ENCODE results near the gene TES. TPM values are rescaled to one million over a fixed set of nuclear protein-coding genes. Genes with fewer than 3 reads are reported as not detected.

TES gene
- total and polyA plus RNA-seq, 2 experiments from 2014 or later, result 37.3 to 38.3 TPM

DNA sequence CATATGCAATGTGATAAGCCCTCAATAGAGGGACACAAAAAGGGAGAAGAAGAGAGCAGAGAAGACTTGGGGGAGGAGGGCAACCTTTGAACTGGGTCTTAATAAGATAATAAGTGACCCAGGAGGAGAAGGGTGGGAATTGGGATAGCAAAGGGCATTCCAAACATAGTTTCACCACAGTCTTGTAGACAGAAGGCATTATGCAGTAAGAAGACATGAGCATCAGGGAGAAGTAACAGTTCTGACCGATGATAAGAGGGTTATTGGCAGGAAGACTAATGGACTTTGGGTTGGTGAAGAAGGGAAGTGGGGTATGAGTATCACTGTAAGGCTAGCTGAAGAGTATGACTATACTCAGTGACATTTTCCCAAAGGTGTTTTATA is 63.6 kb downstream of the TES start:
- Mint-ChIP-seq H3K27me3 (ENCODE audit: insufficient read depth, low read depth, poor library complexity) (no peaks in the 10 kb centered on the region), H3K9me3 (no peaks in the 10 kb centered on the region), H3K27ac (0 out of 2 replicates have a peak overlapping the region, but pooled peaks have one; percentile 8), H3K36me3 (ENCODE audit: low read depth) (no peaks in the 10 kb centered on the region), H3K4me1 (peaks cover 20% of the 10 kb centered on the region; the same call in 2 of the 3 replicates), H3K4me3 (no peak overlapping the region)
- H4K20me1 ChIP-seq (replicated peaks; ENCODE audit: insufficient read depth), result no peaks in the 10 kb centered on the region
- H3K9me2 ChIP-seq (ENCODE audit: insufficient read depth), result no peaks in the 10 kb centered on the region; the same call in 1 of the 2 replicates
- no peak for ATAC-seq
- DNase-seq (ENCODE audit: low spot score), result no peak
- TF ChIP-seq, protein P1, sequence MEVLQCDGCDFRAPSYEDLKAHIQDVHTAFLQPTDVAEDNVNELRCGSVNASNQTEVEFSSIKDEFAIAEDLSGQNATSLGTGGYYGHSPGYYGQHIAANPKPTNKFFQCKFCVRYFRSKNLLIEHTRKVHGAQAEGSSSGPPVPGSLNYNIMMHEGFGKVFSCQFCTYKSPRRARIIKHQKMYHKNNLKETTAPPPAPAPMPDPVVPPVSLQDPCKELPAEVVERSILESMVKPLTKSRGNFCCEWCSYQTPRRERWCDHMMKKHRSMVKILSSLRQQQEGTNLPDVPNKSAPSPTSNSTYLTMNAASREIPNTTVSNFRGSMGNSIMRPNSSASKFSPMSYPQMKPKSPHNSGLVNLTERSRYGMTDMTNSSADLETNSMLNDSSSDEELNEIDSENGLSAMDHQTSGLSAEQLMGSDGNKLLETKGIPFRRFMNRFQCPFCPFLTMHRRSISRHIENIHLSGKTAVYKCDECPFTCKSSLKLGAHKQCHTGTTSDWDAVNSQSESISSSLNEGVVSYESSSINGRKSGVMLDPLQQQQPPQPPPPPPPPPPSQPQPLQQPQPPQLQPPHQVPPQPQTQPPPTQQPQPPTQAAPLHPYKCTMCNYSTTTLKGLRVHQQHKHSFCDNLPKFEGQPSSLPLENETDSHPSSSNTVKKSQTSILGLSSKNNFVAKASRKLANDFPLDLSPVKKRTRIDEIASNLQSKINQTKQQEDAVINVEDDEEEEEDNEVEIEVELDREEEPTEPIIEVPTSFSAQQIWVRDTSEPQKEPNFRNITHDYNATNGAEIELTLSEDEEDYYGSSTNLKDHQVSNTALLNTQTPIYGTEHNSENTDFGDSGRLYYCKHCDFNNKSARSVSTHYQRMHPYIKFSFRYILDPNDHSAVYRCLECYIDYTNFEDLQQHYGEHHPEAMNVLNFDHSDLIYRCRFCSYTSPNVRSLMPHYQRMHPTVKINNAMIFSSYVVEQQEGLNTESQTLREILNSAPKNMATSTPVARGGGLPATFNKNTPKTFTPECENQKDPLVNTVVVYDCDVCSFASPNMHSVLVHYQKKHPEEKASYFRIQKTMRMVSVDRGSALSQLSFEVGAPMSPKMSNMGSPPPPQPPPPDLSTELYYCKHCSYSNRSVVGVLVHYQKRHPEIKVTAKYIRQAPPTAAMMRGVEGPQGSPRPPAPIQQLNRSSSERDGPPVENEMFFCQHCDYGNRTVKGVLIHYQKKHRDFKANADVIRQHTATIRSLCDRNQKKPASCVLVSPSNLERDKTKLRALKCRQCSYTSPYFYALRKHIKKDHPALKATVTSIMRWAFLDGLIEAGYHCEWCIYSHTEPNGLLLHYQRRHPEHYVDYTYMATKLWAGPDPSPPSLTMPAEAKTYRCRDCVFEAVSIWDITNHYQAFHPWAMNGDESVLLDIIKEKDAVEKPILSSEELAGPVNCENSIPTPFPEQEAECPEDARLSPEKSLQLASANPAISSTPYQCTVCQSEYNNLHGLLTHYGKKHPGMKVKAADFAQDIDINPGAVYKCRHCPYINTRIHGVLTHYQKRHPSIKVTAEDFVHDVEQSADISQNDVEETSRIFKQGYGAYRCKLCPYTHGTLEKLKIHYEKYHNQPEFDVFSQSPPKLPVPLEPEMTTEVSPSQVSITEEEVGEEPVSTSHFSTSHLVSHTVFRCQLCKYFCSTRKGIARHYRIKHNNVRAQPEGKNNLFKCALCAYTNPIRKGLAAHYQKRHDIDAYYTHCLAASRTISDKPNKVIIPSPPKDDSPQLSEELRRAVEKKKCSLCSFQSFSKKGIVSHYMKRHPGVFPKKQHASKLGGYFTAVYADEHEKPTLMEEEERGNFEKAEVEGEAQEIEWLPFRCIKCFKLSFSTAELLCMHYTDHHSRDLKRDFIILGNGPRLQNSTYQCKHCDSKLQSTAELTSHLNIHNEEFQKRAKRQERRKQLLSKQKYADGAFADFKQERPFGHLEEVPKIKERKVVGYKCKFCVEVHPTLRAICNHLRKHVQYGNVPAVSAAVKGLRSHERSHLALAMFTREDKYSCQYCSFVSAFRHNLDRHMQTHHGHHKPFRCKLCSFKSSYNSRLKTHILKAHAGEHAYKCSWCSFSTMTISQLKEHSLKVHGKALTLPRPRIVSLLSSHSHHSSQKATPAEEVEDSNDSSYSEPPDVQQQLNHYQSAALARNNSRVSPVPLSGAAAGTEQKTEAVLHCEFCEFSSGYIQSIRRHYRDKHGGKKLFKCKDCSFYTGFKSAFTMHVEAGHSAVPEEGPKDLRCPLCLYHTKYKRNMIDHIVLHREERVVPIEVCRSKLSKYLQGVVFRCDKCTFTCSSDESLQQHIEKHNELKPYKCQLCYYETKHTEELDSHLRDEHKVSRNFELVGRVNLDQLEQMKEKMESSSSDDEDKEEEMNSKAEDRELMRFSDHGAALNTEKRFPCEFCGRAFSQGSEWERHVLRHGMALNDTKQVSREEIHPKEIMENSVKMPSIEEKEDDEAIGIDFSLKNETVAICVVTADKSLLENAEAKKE (CRISPR knock-in tag; IDR thresholded peaks at IDR 0.05), result no peak
- TF ChIP-seq NANOG (IDR thresholded peaks at IDR 0.05; ENCODE audit: borderline replicate concordance), result no peak
- TF ChIP-seq, protein P2, sequence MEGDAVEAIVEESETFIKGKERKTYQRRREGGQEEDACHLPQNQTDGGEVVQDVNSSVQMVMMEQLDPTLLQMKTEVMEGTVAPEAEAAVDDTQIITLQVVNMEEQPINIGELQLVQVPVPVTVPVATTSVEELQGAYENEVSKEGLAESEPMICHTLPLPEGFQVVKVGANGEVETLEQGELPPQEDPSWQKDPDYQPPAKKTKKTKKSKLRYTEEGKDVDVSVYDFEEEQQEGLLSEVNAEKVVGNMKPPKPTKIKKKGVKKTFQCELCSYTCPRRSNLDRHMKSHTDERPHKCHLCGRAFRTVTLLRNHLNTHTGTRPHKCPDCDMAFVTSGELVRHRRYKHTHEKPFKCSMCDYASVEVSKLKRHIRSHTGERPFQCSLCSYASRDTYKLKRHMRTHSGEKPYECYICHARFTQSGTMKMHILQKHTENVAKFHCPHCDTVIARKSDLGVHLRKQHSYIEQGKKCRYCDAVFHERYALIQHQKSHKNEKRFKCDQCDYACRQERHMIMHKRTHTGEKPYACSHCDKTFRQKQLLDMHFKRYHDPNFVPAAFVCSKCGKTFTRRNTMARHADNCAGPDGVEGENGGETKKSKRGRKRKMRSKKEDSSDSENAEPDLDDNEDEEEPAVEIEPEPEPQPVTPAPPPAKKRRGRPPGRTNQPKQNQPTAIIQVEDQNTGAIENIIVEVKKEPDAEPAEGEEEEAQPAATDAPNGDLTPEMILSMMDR (conservative IDR thresholded peaks at IDR 0.05; ENCODE audit: low read depth in 2 of 2), result no peak
- TF ChIP-seq POLR2AphosphoS5 (IDR thresholded peaks at IDR 0.05; ENCODE audit: low read depth), result no peak
- TF ChIP-seq, protein P3, sequence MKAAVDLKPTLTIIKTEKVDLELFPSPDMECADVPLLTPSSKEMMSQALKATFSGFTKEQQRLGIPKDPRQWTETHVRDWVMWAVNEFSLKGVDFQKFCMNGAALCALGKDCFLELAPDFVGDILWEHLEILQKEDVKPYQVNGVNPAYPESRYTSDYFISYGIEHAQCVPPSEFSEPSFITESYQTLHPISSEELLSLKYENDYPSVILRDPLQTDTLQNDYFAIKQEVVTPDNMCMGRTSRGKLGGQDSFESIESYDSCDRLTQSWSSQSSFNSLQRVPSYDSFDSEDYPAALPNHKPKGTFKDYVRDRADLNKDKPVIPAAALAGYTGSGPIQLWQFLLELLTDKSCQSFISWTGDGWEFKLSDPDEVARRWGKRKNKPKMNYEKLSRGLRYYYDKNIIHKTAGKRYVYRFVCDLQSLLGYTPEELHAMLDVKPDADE (IDR thresholded peaks at IDR 0.05), result no peak
- TF ChIP-seq, protein P4, sequence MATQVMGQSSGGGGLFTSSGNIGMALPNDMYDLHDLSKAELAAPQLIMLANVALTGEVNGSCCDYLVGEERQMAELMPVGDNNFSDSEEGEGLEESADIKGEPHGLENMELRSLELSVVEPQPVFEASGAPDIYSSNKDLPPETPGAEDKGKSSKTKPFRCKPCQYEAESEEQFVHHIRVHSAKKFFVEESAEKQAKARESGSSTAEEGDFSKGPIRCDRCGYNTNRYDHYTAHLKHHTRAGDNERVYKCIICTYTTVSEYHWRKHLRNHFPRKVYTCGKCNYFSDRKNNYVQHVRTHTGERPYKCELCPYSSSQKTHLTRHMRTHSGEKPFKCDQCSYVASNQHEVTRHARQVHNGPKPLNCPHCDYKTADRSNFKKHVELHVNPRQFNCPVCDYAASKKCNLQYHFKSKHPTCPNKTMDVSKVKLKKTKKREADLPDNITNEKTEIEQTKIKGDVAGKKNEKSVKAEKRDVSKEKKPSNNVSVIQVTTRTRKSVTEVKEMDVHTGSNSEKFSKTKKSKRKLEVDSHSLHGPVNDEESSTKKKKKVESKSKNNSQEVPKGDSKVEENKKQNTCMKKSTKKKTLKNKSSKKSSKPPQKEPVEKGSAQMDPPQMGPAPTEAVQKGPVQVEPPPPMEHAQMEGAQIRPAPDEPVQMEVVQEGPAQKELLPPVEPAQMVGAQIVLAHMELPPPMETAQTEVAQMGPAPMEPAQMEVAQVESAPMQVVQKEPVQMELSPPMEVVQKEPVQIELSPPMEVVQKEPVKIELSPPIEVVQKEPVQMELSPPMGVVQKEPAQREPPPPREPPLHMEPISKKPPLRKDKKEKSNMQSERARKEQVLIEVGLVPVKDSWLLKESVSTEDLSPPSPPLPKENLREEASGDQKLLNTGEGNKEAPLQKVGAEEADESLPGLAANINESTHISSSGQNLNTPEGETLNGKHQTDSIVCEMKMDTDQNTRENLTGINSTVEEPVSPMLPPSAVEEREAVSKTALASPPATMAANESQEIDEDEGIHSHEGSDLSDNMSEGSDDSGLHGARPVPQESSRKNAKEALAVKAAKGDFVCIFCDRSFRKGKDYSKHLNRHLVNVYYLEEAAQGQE (IDR thresholded peaks at IDR 0.05; ENCODE audit: unreplicated experiment), result no peak
- no peak for TF ChIP-seq EZH2phosphoT487 (IDR thresholded peaks at IDR 0.05; ENCODE audit: unreplicated experiment)
- no peak for TF ChIP-seq JUNB (IDR thresholded peaks at IDR 0.05; ENCODE audit: unreplicated experiment)
- no peak for TF ChIP-seq CREB1 (CRISPR knock-in tag; IDR thresholded peaks at IDR 0.05; ENCODE audit: low read depth)
- TF ChIP-seq STAT1 (IDR thresholded peaks at IDR 0.05; ENCODE audit: unreplicated experiment), result no peak
- no peak for TF ChIP-seq ZNF114 (CRISPR knock-in tag; IDR thresholded peaks at IDR 0.05)
- no peaks in the 10 kb centered on the region for H3K36me3 ChIP-seq (ENCODE audit: insufficient read depth)
- no peaks in the 10 kb centered on the region for H3K79me2 ChIP-seq (replicated peaks; ENCODE audit: insufficient read depth)
- H3K27ac ChIP-seq (ENCODE audit: low read depth), result no peak overlapping the region
- H3K4me3 ChIP-seq, result no peak overlapping the region
- H2AFZ ChIP-seq, result no peak overlapping the region
- H3K4me1 ChIP-seq (ENCODE audit: insufficient read depth), result peaks cover 28% of the 10 kb centered on the region
- H3K4me2 ChIP-seq, result no peak overlapping the region
- no peaks in the 10 kb centered on the region for H3F3A ChIP-seq (replicated peaks; ENCODE audit: low read depth)
- H3K27me3 ChIP-seq (ENCODE audit: insufficient read depth), result no peaks in the 10 kb centered on the region
